TTC549 (cell line): ENCODE measurements around the gene DHX30.
"Not testable (repeated sequence)": the region's sequence is repeated elsewhere in the genome, so short reads cannot be mapped to it uniquely, and the experiment has no call there.

ENCODE experiments used
- FAIRE-seq: peaks from 2 replicates; lab custom pipeline; 2012; peaks lifted over from hg19 to GRCh38; lab: Jason Lieb, UNC

The DHX30 gene

GRCh38 chr3:47885168-47885567 is 82.2 kb downstream of the DHX30 start:
- no peak for FAIRE-seq

- not testable (repeated sequence) for FAIRE-seq
These were observed 85.1 kb downstream of the DHX30 start for GRCh38 chr3:47887991-47888390.

GRCh38 chr3:47888986-47889757 is 86.2 kb downstream of the DHX30 start:
- FAIRE-seq = no peak

- FAIRE-seq = no peak
These were observed 87.3 kb downstream of the DHX30 start for GRCh38 chr3:47890126-47890827.

- no peak for FAIRE-seq
These were observed 88.1 kb downstream of the DHX30 start for GRCh38 chr3:47890828-47891612.

- FAIRE-seq = no peak
These were observed 88.7 kb downstream of the DHX30 start for GRCh38 chr3:47891613-47892005.

GRCh38 chr3:47892286-47893040 is 89.5 kb downstream of the DHX30 start:
- no peak for FAIRE-seq

- FAIRE-seq = no peak
These were observed 92.3 kb downstream of the DHX30 start for GRCh38 chr3:47895241-47895640.

- no peak for FAIRE-seq
These were observed 93.8 kb downstream of the DHX30 start for GRCh38 chr3:47896736-47897135.

- FAIRE-seq = no peak
These were observed 95.0 kb downstream of the DHX30 start for GRCh38 chr3:47897954-47898353.

- no peak for FAIRE-seq
These were observed 96.7 kb downstream of the DHX30 start for GRCh38 chr3:47899495-47900108.
